Kidney glomerular epithelial cell (primary cell): Measurements from ENCODE around the gene CARD19.
A peak's percentile ranks its signal among the peaks of the same experiment; 100 is the strongest.
"Not testable (repeated sequence)": the region's sequence is repeated elsewhere in the genome, so short reads cannot be mapped to it uniquely, and the experiment has no call there.

Source experiments
- DNase-seq: peaks from one replicate; lab custom pipeline; 2025; lab: John Stamatoyannopoulos, UW

The CARD19 gene

DNA sequence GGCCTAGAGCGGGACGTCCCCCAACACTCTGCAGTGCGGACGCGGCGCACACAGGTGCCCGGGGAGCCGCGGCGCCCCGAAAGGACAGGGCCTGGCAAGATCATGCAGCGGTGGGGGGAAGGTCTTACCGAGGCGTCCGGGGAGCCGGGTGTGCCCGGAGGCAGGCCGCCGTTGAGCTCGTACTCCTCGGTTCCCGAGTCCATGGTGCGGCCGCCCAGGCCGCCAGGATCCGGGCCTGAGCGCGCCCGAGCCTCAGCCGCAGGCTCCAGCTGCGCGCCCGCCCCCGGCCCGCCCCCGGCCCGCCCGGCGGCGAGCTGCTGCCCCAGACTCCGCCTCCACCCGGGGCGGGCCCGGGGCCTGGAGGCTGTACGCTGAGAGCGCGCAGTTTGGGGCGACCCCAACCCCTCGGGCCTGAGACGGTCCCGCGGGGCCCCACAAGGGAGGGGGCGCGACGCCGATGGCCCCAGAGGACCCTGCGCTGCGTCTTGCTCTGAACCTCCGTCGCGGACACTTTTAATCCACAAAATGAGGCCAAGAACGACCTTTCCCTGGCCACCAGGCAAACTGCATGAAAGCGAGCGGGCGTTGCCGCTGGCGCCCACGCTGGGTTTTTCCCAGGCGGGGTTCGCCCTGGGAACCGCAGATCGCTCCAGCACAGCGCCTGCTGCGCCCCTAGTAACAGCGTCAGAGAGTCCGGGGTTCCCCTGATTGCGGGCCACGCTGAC lies 38.2 kb downstream of the CARD19 start, which contains the start of gene NINJ1:
NINJ1 (minus strand) TSS at position 237 of the 725 bp plus-strand sequence; CDS start at position 203, 34 bp downstream.
- DNase-seq, result peak; percentile 31

DNA sequence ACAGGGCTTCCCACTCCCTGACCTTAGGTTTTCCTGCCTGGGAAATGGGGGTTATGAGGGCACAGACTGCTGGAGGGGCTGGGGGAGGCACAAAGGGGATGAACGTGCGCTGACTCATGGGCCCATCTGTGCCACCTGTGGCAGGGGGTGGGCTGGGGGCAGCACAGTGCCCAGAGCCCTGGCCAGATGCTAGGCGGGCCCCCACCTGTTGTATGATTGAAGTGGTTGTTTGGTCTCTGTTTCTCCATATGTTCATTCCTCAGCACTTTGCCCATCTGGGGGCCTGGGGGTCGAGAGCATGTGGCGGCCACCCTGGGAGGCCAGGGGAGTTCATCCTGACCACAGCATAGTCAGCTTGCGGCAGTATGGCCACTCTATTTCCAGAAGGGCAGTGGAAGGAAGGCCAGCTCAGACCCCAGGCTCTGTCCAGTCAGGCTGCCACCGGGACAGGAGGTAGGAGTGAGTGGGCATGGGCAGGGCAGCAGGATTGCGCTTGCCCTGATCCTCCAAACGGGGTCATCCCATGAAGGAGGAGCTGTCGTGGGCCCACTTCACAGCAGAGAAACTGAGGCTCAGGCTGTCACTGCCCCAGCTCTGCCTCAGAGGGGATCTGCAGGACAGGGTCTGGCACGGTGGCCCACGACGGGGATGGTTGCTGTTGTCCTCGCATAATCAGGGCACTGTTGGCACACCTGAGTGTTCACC lies 38.9 kb downstream of the CARD19 start:
- no peak for DNase-seq

DNA sequence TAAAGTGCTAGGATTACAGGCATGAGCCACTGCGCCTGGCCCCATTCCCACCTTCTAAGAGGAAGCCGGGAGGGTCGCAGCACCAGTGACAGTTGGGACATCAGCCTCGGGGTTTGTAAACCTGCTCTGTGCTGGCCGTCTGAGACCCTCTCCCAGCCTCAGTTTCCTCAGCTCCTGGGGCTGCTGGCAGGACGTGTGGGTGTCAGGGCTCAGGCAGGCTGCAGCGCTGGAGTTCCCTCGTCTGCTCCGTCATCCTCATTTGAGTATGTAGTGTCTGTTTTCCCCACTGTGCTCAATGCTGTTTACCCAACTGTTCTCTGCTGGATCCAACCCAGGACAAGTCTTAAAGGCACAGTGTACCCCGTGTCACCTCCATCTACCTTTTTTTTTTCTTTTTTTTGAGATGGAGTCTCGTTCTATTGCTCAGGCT lies 40.0 kb downstream of the CARD19 start:
- DNase-seq, result peak; percentile 11

DNA sequence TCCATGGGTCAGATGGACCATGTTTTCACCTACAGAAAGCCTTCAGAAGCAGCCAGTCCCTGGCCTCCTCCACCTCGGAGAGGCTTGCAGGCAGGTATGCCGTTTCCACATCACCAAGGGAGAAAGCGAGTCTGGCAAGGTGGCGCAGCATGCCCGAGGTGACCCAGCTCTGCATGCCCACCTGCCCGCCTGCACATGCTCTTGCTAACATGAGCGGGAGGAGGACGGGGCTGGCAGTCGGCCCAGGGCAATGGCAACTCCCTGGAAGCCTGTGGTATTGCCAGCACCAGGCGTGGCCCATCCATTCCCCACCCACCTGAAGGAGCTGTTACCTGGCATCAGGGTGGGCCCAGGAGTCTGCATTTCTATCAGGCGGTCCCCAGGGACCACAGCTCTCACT lies 41.3 kb downstream of the CARD19 start:
- no peak for DNase-seq

GRCh38 chr9:93138171-93138764 lies 42.3 kb downstream of the CARD19 start:
- DNase-seq, result no peak

- no peak for DNase-seq
Measured at GRCh38 chr9:93139365-93140182, 43.6 kb downstream of the CARD19 start.

DNA sequence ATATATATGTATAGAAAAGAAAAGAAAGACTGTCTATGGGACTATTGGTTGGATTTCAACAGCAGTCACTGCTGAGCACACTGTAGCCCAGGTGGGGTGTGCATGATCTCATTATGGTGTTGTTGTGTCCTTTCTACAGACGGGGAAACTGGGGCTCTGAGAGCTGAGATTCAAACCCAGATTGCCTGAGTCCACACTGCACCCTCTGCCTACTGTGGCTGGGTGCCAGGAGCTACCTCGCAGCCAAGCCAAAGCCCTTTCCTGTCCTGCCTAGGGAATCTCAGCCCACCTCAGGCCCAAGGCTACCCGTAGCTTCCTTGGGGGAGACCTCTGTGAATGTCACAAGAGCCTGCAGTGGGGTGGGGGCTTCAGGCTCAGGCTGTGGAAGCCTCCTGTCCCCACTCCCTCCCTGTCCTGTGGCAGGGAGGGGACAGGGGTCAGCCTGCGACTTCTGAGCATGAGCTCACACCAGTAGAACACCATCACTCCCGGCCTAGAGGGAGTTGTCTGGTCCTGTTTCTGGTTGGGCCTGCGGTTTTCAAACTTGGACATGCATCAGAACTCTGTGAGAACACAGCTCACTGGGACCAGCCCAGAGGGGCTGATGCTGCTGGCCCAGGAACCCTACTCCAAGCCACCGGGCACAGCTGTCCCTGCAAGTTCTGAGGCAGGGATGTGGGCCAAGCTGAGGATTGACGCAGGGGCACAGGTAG lies 45.9 kb downstream of the CARD19 start:
- DNase-seq, result no peak

DNA sequence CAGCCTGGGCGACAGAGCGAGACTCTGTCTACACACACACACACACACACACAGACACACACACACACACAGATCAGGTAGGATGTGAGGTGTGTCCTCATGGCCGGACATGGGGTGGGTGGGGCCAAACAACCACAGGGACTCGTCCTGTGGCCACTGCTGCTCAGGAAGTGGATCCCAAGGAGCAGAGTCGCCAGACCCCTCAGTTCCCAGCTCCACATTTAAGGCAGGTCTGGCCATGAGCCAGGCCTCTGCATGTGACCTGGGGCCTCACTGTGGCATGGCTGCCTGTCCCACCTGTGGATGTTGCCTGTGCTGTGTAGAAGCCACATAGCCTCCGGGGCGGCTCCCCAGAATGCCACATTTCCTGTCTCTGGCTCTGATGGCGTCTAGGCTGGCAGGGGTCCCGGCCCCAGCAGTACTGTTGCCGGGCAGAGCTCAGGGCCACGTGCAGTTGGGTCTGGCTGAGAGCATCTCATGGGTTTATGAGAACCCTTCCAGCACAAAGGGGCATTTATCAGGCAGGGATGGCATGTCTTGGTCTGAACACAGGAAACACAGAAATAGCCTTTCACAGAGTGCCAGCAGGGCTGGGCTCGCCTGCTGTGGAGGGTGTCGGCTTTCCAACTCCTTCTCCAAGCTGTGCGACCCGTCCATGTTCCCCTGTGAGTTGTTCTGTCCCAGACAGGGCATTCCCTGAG lies 48.0 kb downstream of the CARD19 start:
- DNase-seq, result no peak

GRCh38 chr9:93146696-93147095 lies 50.7 kb downstream of the CARD19 start:
- DNase-seq, result not testable (repeated sequence)

DNA sequence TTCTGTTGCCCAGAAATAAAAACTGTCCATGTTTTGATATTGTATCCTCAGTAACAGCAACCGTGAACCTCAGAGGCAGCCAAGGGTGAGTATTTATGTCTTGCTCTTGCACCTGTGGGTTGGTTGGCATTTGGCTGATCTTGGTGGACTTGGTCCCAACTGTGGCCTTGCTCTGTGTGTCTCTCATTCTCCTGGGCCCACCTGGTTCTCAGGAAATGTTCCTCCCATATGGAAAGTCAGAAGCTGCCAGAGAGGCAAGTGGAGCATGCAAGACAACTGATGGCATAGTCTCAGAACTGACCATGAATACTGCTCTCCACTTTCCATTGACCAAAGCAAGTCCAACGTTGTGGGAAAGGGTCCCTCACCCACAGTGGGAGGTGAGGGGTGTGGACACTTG lies 51.6 kb downstream of the CARD19 start:
- DNase-seq, result no peak

DNA sequence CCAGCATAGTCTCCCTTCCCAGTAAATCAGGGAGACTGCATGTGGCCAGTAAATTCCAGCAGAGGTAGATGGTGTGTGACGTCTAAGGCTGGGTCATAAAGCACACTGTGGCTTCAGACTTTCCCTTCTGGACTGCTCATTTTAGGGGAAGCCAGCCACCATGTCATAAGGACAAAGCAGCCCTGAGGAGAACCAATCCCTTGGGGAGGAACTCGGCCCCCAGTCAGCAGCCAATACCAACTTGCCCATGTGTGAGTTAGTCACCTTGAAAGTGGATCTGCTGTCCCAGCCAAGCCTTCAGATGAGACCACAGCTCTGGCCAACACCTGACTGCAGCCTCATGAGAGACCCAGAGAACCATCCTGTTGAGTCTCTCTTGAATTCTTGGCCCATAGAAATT lies 52.7 kb downstream of the CARD19 start:
- DNase-seq, result no peak

- DNase-seq, result no peak
Measured at GRCh38 chr9:93149361-93149760, 53.3 kb downstream of the CARD19 start.

DNA sequence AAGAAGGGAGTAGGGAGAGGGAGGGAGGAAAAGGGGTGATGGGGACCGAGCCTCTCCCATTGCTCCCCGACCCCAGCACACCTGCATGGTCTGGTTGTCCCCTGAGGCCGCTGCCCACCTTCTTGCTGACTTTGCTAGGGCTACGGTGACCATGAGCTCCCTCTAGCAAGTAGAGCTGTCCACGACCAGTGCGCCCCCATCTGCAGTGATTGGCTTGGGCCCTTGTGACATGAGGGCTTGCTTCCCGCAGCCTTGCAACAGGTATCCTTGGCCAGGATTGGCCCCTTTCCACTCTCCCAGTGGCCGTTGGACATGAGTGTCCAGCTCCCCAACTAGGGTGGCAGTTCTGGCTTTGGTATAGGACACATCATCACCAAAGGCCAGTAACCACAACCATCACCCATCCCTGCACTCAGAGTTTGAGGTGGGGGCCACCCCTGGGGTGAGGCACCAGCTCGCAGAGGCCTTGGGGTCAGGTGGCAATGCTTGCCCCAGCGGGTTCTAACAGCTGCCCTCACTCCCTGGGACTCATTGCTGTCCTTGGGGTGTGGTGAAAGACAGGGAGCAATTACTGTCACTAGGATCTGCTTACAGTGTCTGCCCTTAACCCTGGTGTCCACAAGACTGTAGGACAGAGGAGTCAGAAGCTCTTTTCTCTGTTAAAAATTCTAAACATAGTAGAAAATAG lies 55.2 kb downstream of the CARD19 start:
- no peak for DNase-seq

DNA sequence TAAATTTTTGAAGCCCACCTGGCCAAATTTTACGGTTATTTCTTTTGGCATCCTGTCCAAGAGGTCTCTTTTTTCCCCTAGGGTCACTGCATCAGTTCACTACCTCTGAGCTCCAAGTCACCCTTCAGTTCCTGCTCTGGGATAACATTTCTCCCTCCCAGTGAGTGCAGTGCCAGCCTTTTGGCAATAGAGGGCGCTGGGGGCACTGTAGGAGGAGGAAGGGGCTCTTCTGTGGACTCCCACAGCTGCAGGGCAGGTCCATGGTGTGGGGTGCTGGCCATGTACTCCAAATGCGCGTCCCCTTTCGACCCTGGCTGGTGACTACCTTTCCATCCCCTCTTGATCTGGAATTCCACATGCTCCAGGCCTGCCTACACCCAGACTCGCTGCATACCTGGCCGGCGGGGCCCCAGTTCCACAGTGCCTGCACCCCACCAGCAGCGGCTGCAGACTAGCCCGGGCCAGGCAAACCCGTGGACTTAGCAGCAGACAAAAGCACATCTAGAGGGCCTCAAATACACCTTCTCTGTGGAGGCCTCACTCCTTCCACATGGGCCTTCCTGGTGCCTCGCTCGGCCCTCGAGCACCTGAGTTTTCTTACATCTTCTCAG lies 58.4 kb downstream of the CARD19 start:
- DNase-seq, result no peak

DNA sequence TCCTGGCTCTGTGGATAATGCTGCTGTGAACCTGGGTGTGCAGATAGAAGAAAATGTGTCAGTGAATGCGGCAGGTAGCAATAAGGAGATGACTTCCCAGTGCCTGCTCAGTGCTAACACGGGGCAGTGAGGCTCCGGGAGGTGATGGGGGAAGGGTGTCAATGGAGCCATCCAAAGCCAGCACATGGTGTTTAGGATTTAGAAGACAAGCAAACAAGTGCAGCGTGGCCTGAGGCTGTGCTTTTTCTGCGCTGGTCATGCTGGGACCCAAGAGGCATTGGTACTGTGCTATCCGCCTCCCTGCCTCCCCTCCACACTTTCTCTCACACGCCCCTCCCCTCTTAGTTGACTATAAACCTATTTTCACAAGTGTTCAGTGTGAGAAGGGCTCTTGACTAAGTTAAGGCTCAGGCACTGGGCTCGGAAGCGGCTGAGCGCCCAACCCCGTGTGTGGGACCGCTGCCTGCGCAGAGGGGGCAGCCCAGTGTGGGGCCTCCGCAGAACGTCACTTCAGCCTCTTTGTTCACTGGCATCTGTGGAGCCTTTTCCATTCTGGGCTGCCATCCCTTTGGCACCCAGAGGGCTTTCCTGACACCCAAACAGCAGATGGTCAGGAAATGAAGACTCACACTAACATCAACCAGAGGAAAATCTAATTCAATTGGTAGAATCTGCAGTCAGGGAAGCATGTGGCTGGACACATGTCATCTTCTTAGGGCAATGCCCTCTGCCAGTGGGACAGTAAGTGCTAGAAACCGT lies 59.9 kb downstream of the CARD19 start:
- DNase-seq, result no peak

GRCh38 chr9:93156475-93157008 lies 60.5 kb downstream of the CARD19 start:
- no peak for DNase-seq

GRCh38 chr9:93159601-93160471 lies 63.8 kb downstream of the CARD19 start:
- peak; percentile 58 for DNase-seq
